GM18498 (cell line): ENCODE measurements around the gene EHMT1.
A peak's percentile ranks its signal among the peaks of the same experiment; 100 is the strongest.

Experiments
- ATAC-seq: cut with Tn5 transposase; IDR thresholded peaks from one replicate; pipeline ENCODE4 v1.9.1; 2021; ENCODE audit warnings: mild to moderate bottlenecking, moderate library complexity; ENCODE audit not compliant: unreplicated experiment

Gene EHMT1

DNA sequence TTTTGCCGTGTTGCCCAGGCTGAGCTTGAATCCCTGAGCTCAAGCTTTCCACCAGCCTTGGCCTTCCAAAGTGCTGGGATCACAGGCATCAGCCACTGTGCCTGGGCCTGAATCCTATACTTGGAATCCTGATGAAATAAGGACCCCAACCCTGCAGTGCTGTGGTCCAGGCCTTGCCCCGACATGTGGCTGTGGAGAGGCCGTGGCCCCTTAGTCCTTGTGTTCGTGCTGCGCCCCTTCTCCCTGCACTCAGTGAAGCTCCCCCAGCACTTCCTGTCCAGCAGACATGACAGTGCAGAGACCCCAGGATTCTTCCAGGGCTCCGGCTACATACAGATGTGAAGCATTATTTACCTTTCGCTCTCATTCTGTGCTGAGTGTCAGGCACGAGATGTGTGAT lies 52.9 kb downstream of the EHMT1 start:
- no peak for ATAC-seq

- peak; percentile 65 for ATAC-seq
Measured at GRCh38 chr9:137672907-137673791, 54.3 kb downstream of the EHMT1 start.

DNA sequence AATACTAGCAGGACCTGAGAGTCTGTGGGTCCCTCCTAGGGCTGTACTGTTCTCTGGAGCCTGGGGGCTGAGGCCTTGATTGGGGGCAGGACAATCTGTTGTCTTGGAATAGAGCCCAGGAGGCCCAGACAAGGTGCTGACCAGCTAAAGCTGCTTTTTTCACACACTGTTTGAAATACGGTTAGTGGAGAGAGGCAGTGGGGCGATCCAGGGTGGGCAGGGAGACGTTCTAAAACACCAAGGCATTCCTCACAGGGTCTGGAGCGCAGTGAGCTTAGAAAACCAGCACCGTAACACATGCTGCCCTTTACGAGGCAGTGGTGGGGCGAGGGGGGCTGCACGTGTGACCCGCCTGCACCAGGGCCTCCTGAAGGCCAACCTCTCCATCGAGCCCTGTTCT lies 55.1 kb downstream of the EHMT1 start:
- no peak for ATAC-seq

DNA sequence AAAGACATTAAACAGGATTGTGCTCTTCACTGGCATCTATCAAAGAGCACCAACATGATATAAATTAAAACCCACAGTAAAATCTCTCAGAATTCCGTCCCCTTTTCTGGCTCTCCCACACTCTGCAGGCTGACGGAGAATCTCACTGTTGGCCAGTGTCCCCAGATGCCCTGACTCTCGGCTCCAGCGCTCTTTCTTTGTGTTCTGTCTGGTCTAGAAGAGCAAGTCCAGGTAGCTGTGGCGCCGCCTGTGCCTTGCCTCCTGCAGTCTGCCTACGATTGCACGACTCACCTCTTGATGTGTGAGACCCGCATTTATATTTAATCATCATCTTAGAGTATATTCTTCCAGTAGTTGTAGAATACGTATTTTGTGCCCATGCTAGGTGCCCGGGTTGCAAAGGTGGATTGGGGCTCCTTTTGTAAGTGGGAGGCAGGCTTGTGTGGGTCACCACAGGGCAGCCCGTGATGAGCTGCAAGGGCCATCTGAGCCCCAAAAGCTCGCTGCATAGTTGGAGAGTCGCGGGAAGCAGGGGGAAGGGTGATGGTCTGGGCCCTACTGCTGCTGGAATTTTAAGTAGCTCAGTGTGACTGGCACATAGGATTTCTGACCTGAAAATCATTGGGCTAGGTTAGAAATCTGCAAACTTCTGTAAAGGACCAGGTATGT lies 55.6 kb downstream of the EHMT1 start:
- ATAC-seq, result no peak

DNA sequence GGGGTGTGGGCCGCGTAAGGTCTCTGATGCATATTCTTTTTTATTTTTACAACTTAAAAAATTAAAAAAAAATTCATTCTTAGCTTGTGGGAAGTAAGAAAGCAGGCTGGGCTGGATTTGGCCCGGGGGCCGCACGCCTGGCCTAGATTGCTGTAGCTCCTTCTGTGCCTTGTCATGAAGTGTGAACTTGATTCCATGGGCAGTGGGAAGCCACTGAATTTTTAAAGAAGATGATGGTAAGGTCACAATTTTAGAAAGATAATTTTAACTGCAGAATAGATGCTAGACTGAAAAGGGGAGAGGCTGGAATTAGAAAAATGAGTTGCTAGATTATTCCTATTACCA lies 56.1 kb downstream of the EHMT1 start:
- ATAC-seq, result no peak

DNA sequence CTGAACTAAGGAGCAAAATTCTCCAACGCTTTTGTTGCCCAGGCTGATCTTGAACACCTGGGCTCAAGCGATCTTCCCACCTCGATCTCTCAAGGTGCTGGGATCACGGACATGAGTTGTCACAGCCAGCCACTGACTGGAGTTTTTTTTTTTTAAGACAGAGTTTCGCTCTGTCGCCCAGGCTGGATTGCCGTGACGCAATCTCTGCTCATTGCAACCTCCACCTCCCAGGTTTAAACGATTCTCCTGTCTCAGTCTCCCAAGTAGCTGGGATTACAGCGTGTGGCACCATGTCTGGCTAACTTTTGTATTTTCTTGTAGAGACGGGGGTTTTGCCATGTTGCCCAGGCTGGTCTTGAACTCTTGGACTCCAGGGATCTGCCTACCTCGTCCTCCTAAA lies 58.2 kb downstream of the EHMT1 start:
- no peak for ATAC-seq

- no peak for ATAC-seq
Measured at GRCh38 chr9:137678202-137678601, 59.4 kb downstream of the EHMT1 start.

DNA sequence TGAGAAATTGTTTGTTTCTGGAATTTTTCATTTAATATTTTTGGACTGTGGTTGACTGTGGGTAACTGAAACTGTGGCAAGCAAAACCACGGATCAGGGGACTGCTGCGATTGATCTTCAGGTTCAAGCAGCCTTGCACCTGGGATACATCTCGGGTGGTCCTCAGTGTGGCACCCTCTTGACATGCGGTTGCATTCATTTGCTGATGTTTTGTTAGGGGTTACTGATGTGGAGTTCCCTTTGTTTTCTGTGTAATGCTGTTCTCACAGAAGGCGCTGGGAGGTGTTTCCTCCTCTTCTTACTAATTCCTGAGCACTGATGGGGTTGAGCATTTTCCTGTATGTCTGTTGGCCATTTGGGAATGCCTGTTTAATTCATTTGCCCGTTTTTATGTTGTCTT lies 60.4 kb downstream of the EHMT1 start:
- no peak for ATAC-seq

GRCh38 chr9:137679695-137680305 lies 61.0 kb downstream of the EHMT1 start:
- no peak for ATAC-seq

DNA sequence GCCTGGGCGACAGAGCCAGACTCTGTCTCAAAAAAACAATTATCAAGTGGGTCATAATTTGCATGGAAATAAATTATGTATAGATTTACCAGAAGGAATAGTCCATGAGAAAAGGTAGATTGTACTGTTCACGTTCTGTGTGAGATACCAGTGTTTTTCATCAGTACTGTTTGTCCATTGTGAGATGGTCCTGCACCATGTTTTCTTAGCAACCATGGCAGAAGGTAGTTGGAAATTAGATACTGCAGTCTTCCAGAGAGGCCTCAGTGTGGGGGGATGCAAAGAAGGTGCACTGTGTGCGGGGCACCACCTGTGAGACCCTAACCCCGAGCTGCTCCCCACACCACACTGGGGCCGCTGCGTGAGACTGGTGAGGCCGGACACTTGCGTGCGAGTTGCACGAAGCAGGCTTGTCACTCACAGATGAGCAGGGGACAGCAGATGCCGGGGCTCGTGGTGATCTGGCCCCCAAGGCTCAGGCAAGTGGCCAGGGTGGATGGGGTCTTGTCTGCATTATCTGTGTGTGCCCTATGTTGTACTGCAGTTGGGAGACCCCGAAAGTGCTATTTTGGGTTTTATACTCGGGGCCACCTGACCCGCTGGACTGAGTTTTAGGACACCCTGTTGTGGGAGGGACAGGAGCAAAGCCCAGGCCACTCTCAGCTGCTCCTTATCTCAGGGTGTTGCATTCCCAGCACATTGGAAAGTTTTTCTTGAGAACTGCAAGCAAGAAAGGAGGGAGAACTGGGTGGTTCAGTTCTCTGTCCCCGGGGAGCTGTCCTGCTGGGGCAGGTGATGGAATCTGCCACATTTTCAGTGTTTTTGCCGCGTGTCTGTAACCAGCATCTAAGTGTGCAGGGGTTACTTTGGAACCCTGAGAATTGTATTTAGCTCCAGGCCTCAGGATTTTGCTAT lies 61.9 kb downstream of the EHMT1 start:
- ATAC-seq, result no peak

DNA sequence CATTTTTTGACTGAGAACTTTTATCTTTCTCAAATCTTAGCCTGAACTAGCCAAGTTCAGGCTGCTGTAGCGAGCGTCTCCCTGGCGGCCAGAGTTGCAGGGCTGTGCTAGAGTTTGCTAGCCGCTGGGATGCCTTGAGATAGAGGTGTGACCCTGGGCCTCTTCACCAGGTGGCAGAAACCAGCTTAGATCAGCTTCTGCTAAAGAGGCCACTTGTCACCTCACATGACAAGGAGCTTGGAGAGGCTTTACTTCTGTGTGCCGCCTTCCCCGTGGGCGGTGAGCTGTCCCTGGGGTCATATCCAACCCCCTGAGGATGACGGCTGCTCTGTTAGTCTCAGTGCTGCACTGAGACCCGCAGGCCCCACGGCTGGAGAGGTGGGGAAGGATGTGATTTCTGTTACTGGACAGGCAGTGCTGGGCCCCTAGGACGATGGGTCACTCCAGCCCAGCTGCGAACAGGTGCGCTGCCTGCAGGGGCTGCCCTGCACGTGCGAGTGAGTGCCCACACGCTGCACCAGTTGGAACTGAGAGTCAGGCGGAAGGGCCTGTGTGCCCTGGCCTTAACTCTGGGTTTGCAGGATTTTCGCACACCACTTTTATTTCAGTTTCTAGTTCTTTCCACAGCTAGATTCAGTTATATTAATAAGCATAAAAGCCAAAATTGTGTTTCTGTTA lies 63.8 kb downstream of the EHMT1 start:
- no peak for ATAC-seq

DNA sequence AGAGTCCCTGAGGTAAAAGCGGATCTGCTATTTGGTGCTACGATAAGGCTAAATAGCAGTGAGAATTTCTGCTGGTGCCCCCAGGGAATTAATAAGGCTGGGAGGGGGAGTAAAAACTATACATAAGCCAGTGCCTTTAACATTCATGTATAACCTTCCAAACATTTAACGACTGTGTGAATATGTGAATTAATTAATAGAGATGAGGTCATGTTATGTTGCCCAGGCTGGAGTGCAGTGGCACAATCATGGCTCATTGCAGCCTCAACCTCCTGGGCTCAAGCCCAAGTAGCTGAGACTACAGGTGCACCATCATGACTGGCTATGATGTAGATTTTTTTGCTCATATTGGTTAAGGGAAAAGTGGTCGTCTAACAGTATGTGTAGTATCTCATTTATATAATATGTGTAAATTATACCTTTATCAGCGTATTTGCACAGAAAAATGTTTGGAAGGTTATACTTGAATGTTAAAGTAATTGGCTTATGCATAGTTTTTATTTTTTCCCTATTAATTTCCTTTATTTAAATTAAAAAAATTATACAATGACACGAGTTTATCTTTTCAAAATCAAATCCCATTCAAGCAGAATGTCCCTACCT lies 64.6 kb downstream of the EHMT1 start:
- no peak for ATAC-seq

- ATAC-seq, result no peak
Measured at GRCh38 chr9:137685035-137685740, 66.4 kb downstream of the EHMT1 start.

GRCh38 chr9:137685741-137686420 lies 67.1 kb downstream of the EHMT1 start:
- ATAC-seq, result no peak

DNA sequence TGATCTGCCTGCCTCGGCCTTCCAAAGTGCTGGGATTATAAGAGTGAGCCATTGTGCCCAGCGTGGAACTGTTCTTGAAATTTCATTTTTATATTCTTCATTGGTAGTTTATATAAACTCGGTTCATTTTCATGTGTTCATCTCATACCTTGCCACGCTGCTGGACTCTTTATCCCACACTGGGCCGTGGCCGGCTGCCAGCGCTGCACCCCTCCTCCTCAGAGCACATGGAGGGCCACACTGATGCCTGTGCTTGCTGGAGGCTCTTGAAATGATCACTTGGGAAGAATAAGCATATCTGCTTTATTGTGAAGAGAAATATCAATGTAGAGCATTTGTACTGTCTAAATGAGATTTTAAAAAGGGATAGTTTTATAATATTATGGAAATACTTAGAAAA lies 69.5 kb downstream of the EHMT1 start:
- ATAC-seq, result no peak

DNA sequence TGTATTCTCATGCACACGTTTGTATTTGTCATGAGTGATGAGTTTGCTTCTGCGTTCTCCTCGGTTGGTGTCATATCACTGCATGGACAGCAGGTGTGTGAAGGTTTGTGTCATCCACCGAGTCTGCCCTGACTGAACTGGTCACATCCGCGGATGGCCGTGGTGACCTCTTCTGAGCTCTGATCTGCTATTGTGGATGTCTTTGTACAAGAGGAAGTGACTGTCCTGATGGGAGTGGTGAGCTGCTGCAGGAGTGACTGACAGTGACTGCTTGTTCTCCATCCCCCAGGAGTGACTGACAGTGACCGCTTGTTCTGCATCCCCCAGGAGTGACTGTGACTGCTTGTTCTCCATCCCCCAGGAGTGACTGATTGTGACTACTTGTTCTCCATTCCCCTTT lies 69.9 kb downstream of the EHMT1 start:
- ATAC-seq, result no peak

DNA sequence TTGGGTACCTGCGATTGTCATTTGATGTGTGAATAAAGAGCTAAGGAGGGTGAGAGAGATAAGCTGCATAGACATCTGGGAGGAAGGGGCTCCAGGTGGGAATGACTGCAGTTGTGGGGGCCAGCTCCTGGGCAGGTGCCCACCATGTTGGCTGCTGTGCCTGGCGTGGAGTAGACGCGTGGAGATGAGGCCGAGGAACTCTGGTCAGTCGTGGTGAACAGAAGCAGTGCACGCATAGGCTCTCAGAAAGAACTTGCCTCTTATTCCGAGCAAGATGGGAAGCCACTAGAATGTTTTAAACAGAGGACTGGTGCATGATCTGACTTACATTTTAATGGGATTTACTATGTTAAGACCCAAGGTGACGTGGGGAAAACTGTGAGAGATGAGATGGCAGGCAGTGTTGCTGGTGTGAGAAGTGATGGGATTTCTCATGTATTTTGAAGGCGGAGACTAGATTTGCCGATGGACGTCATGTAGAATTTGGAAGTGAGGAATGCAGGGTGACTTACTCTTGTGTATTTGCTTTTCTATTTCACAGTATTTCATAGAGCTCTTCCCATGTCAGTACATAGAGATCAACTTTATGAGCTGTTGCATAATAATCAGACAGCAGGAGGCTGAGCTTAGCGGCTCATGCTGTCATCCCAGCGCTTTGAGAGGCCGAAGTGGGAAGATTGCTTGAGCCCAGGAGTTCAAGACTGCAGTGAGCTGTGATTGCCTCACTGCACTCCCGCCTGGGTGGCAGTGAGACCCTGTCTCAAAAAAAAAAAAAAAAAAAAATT lies 71.1 kb downstream of the EHMT1 start:
- no peak for ATAC-seq
